Sigmoid colon (tissue), 7 donors: Measurements from ENCODE around the gene ACTG1. TPM values are rescaled to one million over a fixed set of nuclear protein-coding genes. Genes with fewer than 3 reads are reported as not detected.

Source experiments
- DNase-seq: peaks from one replicate; pipeline ENCODE4 v3.0.0-alpha.2; 2019
- H3K27ac ChIP-seq, 4 donors: fragments of 200-600 bp; sonication (generic); one replicate each; pipeline ENCODE4 v1.5.1; 2016 to 2019; ENCODE audit warnings: mild to moderate bottlenecking in 1 of 4
- H3K27me3 ChIP-seq, 3 donors: fragments of 200-600 bp; sonication (generic); one replicate each; pipeline ENCODE4 v1.5.1; 2019; ENCODE audit warnings: mild to moderate bottlenecking in 1 of 3
- H3K36me3 ChIP-seq, 4 donors: fragments of 200-600 bp; sonication (generic); one replicate each; pipeline ENCODE4 v1.5.1; 2016 to 2019
- H3K4me1 ChIP-seq, 4 donors: fragments of 200-600 bp; sonication (generic); one replicate each; pipeline ENCODE4 v1.5.1; 2017 to 2019
- H3K4me3 ChIP-seq, 4 donors: fragments of 200-600 bp; sonication (generic); one replicate each; pipeline ENCODE4 v1.5.1; 2017 to 2019; ENCODE audit warnings: mild to moderate bottlenecking in 2 of 4, moderate library complexity in 1 of 4
- H3K9me3 ChIP-seq, 4 donors: fragments of 200-600 bp in 3 of 4; sonication (generic) in 3 of 4; one replicate each; pipeline versions ENCODE4 v1.5.1 to v1.6.1; 2013 to 2019
- EP300 ChIP-seq, 4 donors: sonication (generic); formaldehyde crosslinking; IDR thresholded peaks; one replicate each; pipeline ENCODE4 v1.6.1; 2017; ENCODE audit warnings: antibody characterized with exemption in 4 of 4
- POLR2A ChIP-seq, 2 donors: fragments of 450-650 bp; IDR thresholded peaks; one replicate each; pipeline ENCODE4 v1.6.1; 2016; ENCODE audit warnings: antibody characterized with exemption in 2 of 2, mild to moderate bottlenecking in 2 of 2, moderate library complexity in 2 of 2
- POLR2AphosphoS5 ChIP-seq, 4 donors: sonication (generic); formaldehyde crosslinking; IDR thresholded peaks; one replicate each; pipeline ENCODE4 v1.6.1; 2017; ENCODE audit warnings: antibody characterized with exemption in 4 of 4
- WGBS, 2 donors: extraction: QIAGEN DNeasy Blood & Tissue Kit; methylation state at CpG; one replicate each; pipeline ENCODE4 v1.1.7; 2013; 5-methylcytosine and 5-hydroxymethylcytosine counted together
- intact Hi-C: fragments of 100-400 bp; cut with DNase I; formaldehyde crosslinking; loops from one replicate; pipeline ENCODE4 v1.15.1; 2023
- polyA plus RNA-seq, 3 donors: library from polyadenylated mRNA; stranded (reverse); fragments of 200-250 nt; gene quantifications; one replicate each; pipeline ENCODE4 v1.2.3, GENCODE V29; 2013
- total RNA-seq, 4 donors: library from RNA; depleted of rRNA; stranded (reverse); fragments of >200 nt; gene quantifications; one replicate each; pipeline ENCODE4 v1.1.0, GENCODE V29; 2016
- TF ChIP-seq, protein P1 (sequence below), 4 experiments: fragments of 450-650 bp in 3 of 4; fragments of 200-600 bp in 1 of 4; IDR thresholded peaks; one replicate each; pipeline ENCODE4 v1.5.1; 2016 to 2019; ENCODE audit warnings: antibody characterized with exemption in 4 of 4, mild to moderate bottlenecking in 3 of 4, moderate library complexity in 2 of 4
- donor health status: healthy with polysubstance abuse.
- donor health status: Bipolar disorder and iron deficiency.
- donor health status: healthy.

The ACTG1 gene
- total and polyA plus RNA-seq, 7 donors, result 1,038 to 4,527 (median 2,003) TPM

DNA sequence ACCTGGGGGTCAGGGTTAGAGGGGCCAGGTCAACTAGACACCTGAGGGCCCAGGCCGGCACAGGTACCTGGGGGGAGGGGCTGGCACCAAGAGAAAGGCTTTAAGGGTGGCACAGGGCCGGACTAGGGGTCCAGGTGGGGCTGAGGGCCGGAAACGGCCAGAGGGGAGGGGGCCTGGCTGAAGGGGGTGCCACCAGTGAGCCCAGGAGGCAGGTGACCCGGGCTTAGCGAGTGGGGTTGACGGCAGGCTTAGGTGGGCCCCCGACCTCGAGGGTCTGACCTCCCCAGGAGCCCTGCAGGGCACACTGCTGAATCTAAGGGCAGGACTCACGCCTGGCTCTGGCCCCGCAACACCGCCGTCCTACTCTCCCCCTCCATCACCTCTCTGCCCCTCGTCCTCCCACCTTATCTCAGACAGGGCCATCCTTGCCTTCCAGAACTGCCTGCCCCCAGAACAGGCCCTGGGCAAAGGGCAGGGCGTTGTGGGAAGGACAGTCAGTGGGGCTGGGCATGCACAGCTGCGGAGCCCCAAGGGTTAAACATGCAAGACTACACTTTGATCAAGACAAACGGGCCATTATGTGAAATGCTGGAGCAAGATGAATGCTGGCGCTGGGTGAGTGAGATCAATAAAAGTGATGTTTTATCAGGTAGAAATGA, 44.4 kb downstream of the ACTG1 start:
- peaks cover 0 to 10% (median 0%) of the 10 kb centered on the region in 4 donors for H3K36me3 ChIP-seq
- no peaks in the 10 kb centered on the region for H3K27me3 ChIP-seq
- no peak for DNase-seq
- TF ChIP-seq, protein P1, sequence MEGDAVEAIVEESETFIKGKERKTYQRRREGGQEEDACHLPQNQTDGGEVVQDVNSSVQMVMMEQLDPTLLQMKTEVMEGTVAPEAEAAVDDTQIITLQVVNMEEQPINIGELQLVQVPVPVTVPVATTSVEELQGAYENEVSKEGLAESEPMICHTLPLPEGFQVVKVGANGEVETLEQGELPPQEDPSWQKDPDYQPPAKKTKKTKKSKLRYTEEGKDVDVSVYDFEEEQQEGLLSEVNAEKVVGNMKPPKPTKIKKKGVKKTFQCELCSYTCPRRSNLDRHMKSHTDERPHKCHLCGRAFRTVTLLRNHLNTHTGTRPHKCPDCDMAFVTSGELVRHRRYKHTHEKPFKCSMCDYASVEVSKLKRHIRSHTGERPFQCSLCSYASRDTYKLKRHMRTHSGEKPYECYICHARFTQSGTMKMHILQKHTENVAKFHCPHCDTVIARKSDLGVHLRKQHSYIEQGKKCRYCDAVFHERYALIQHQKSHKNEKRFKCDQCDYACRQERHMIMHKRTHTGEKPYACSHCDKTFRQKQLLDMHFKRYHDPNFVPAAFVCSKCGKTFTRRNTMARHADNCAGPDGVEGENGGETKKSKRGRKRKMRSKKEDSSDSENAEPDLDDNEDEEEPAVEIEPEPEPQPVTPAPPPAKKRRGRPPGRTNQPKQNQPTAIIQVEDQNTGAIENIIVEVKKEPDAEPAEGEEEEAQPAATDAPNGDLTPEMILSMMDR (IDR thresholded peaks at IDR 0.05), result no peak
- TF ChIP-seq POLR2A (IDR thresholded peaks at IDR 0.05) (no peak), POLR2AphosphoS5 (IDR thresholded peaks at IDR 0.05) (no peak), EP300 (IDR thresholded peaks at IDR 0.05) (no peak)
- intact Hi-C loops, result no loop called here
- 66 to 79% methylated on average over 18 of the region's 18 CpGs for WGBS, 2 donors
- H3K27ac ChIP-seq, result no peak overlapping the region
- no peaks in the 10 kb centered on the region for H3K9me3 ChIP-seq
- H3K4me3 ChIP-seq, result no peak overlapping the region
- H3K4me1 ChIP-seq, result peaks cover 0 to 18% (median 13%) of the 10 kb centered on the region in 4 donors

DNA sequence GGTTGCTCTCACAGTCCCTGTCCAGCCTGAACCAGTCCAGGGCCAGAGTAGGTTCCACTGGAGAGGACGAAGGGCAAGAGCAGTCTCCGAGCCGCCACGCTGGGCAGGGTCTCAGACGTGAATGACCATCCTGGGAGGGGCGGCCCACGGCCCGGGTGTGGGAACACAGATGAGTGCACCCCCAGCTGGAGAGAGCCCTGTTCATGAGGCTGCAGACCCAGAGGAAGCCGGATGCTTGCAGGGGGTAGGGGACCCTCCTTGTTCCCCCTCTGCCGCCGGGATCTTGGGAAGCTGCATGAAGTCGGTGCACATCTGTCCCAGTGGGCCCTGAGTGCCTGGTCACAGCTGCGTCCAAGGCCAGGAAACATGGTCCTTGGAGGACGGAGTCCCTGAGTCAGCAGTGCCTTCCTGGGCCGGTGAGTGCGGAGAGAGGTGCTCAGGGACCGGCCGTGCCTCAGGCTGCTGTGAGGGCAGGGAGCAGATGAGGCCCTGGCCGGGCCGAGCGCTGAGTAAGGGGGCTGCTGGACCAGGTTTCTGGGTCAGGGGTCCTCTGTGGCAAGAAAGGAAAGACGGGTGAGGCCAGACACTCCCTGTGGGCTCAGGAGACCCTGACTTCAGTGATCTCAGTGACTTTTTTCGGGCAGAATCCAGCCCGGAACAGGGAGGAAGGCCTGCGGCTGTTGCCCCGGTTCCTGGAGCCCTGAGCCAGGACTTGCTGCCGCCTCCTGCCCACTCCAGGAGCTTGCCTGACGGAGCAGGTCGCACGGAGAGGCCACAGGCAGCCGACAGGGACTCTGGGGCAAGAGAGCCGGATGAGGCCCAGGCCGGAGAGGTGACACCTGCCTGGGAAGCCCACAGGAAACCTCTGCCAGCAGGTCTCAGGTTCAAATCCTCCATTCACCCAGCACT, 45.8 kb downstream of the ACTG1 start:
- TF ChIP-seq POLR2A (IDR thresholded peaks at IDR 0.05) (no peak), POLR2AphosphoS5 (IDR thresholded peaks at IDR 0.05) (no peak)
- TF ChIP-seq, protein P1 (IDR thresholded peaks at IDR 0.05), result no peak
- 87 to 88% methylated on average over 33 of the region's 33 CpGs for WGBS, 2 donors
- H3K4me1 ChIP-seq, result peaks cover 0 to 9% (median 6%) of the 10 kb centered on the region in 4 donors
- no peak overlapping the region for H3K27ac ChIP-seq
- intact Hi-C loops, result no loop called here
- H3K36me3 ChIP-seq, result peaks cover 0 to 24% (median 3%) of the 10 kb centered on the region in 4 donors
- H3K4me3 ChIP-seq, result no peak overlapping the region
- no peaks in the 10 kb centered on the region for H3K9me3 ChIP-seq
- no peak for DNase-seq
- no peaks in the 10 kb centered on the region for H3K27me3 ChIP-seq

DNA sequence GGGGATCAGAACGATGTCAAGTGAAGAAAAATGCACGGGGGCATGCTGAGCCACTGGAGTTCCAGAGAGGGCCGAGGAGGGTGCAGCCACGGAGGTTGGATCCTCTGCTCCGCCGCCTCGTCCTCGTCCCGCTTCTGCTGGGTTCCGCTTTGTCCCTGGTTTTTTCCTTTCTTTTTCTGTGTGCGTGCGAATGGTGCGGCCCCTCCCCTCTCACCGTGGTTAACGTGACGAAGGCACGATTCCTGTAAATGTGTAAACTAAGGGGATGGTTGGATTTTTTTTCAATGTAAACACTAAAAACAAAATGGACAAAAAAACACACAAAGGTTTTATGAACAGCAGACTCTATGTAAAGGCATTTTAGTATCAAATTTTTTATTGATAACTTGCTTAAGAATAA, 46.7 kb downstream of the ACTG1 start:
- WGBS, 2 donors, result 81 to 85% methylated on average over 17 of the region's 17 CpGs

DNA sequence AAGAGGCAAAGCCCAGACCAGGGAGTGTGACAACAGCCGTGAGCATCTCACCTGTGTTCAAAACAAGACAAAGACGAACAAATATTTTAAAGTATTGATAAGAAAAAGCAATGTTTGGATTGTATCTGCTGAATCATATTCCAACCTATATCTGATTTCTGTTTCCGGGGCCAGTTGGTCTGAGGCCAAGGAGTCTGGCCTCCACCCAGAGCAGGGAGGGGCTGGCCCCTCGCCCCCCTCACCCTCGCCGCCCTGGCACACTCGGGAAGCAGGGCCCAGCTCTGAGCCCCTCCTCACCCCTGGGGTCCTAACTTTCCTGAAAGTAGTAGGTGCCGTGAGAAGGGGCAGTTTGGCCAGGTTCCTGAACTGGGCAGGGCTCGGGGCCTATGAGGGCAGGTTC, 48.0 kb downstream of the ACTG1 start:
- Histone ChIP-seq H3K27me3 (no peaks in the 10 kb centered on the region), H3K4me3 (no peak overlapping the region), H3K9me3 (no peaks in the 10 kb centered on the region), H3K27ac (no peak overlapping the region), H3K36me3 (peaks cover 0 to 41% (median 4%) of the 10 kb centered on the region in 4 donors), H3K4me1 (no peaks in the 10 kb centered on the region)
- no peak for DNase-seq
- intact Hi-C loops, result no loop called here
- TF ChIP-seq POLR2AphosphoS5 (IDR thresholded peaks at IDR 0.05) (no peak), POLR2A (IDR thresholded peaks at IDR 0.05) (no peak), EP300 (IDR thresholded peaks at IDR 0.05) (no peak)
- TF ChIP-seq, protein P1 (IDR thresholded peaks at IDR 0.05), result no peak
- WGBS, 2 donors, result 41 to 73% methylated on average over 9 of the region's 9 CpGs

More for the DNA sequence above, 46.7 kb downstream of the ACTG1 start:
- TF ChIP-seq POLR2A (IDR thresholded peaks at IDR 0.05) (no peak), POLR2AphosphoS5 (IDR thresholded peaks at IDR 0.05) (no peak), EP300 (IDR thresholded peaks at IDR 0.05) (no peak)
- TF ChIP-seq, protein P1 (IDR thresholded peaks at IDR 0.05), result no peak
- no peaks in the 10 kb centered on the region for H3K27me3 ChIP-seq
- H3K27ac ChIP-seq, result no peak overlapping the region
- H3K36me3 ChIP-seq, result peaks cover 0 to 30% (median 3%) of the 10 kb centered on the region in 4 donors
- intact Hi-C loops, result no loop called here
- H3K4me3 ChIP-seq, result no peak overlapping the region
- no peak for DNase-seq
- H3K9me3 ChIP-seq, result no peaks in the 10 kb centered on the region
- no peaks in the 10 kb centered on the region for H3K4me1 ChIP-seq
